HFFc6 (cell line): ENCODE results near the gene SLC24A5. TPM values are rescaled to one million over a fixed set of nuclear protein-coding genes. Genes with fewer than 3 reads are reported as not detected.

Experiments used
- DNase-seq: peaks from one replicate; pipeline ENCODE4 v3.0.0-alpha.2; 2018
- H3K27ac Mint-ChIP-seq: 2 replicates; pipeline ENCODE4 v1.8.0; 2020; ENCODE audit warnings: mild to moderate bottlenecking, mixed read lengths
- H3K27me3 Mint-ChIP-seq: 2 replicates; pipeline ENCODE4 v1.8.0; 2021; ENCODE audit warnings: mild to moderate bottlenecking, moderate library complexity, mixed read lengths; ENCODE audit not compliant: insufficient read depth
- H3K36me3 Mint-ChIP-seq: 2 replicates; pipeline ENCODE4 v1.8.0; 2021; ENCODE audit warnings: low read depth, mixed read lengths
- H3K4me1 Mint-ChIP-seq: 2 replicates; pipeline ENCODE4 v1.8.0; 2020; ENCODE audit warnings: low read depth, mixed read lengths
- H3K4me3 Mint-ChIP-seq: 2 replicates; pipeline ENCODE4 v1.8.0; 2020; ENCODE audit warnings: mild to moderate bottlenecking, moderate library complexity, mixed read lengths
- H3K9me3 Mint-ChIP-seq: 2 replicates; pipeline ENCODE4 v1.8.0; 2020; ENCODE audit warnings: mild to moderate bottlenecking, mixed read lengths
- total RNA-seq, 6 experiments: library from RNA; stranded (reverse); fragmentation: NEBNext Ultra II Directional; extraction: Animal tissue kit (Norgen Biotek cat#: 25700); gene quantifications; 2 replicates in 1 of 6; 3 replicates in 5 of 6; pipeline ENCODE4 v1.2.3, GENCODE V29; 2021
- TF ChIP-seq, protein P1 (sequence below): fragments of 200-600 bp; sonication (generic); IDR thresholded peaks from 2 replicates; pipeline ENCODE4 v1.5.0; 2021; ENCODE audit warnings: antibody characterized with exemption, mild to moderate bottlenecking

SLC24A5 gene
- total RNA-seq, 6 experiments from 2014 or later: not detected

DNA sequence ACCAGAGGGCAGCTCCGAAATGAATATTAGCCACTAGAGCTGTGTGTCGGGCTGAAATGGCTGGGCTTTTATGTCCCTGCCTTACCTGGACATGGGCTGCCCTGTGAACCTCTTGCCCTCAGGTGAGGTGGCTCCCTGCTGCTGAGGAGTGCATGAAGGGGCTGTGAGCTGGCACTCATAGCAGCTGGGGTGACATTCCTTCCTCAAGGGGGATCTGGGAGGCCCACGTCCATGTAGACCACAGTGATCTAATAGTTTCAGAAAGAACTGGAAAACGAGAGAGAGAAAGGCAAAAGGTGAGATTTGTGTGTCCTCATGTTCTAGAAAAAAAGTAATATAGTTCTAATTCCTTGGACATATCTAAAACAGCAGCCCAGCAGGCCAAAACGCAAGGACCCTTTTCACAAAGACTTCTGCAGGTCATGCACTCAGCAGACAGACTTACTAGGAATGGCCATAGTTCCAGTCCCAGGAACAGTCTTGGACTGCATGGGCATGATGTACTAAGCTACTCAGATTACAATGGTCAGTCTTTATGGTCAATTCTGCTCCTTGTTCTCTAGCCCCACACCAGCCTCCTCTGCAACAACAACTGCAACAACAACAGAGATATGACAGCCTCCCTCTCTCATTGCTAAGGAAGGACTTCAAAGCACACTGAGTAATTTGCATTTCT, 10.8 kb upstream of the SLC24A5 start:
- no peaks in the 10 kb centered on the region for H3K9me3 Mint-ChIP-seq
- TF ChIP-seq, protein P1, sequence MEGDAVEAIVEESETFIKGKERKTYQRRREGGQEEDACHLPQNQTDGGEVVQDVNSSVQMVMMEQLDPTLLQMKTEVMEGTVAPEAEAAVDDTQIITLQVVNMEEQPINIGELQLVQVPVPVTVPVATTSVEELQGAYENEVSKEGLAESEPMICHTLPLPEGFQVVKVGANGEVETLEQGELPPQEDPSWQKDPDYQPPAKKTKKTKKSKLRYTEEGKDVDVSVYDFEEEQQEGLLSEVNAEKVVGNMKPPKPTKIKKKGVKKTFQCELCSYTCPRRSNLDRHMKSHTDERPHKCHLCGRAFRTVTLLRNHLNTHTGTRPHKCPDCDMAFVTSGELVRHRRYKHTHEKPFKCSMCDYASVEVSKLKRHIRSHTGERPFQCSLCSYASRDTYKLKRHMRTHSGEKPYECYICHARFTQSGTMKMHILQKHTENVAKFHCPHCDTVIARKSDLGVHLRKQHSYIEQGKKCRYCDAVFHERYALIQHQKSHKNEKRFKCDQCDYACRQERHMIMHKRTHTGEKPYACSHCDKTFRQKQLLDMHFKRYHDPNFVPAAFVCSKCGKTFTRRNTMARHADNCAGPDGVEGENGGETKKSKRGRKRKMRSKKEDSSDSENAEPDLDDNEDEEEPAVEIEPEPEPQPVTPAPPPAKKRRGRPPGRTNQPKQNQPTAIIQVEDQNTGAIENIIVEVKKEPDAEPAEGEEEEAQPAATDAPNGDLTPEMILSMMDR: no peak
- peaks cover 23% of the 10 kb centered on the region for H3K27me3 Mint-ChIP-seq
- no peak overlapping the region for H3K27ac Mint-ChIP-seq
- H3K4me1 Mint-ChIP-seq: no peaks in the 10 kb centered on the region
- H3K4me3 Mint-ChIP-seq: no peak overlapping the region
- no peaks in the 10 kb centered on the region for H3K36me3 Mint-ChIP-seq
- DNase-seq: no peak

- Mint-ChIP-seq H3K4me3 (no peak overlapping the region), H3K27me3 (peaks cover 18% of the 10 kb centered on the region), H3K36me3 (no peaks in the 10 kb centered on the region), H3K9me3 (no peaks in the 10 kb centered on the region), H3K27ac (no peak overlapping the region), H3K4me1 (no peaks in the 10 kb centered on the region)
- TF ChIP-seq, protein P1: peak; percentile 65
- peak; percentile 21 for DNase-seq
Observed at GRCh38 chr15:48112242-48112641, 8.5 kb upstream of the SLC24A5 start.

DNA sequence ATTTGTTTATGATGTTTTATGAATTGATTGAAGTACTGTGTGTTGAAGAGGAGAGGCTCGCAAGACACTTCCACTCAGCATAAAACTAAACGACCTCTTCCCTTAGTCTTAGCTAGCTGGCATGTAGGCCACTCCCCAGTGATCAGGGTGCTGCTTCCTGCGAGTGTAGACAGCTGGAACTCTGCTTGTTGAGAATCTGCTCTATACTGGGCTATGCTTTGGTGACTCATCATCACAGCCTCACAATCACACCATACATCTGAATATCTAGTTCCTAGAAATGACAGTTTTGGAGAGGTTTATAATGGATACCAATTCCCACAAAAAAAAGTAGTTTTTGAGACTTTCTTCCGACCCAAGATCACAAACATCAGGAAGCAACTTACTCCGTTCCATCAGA, 1.5 kb upstream of the SLC24A5 start:
- TF ChIP-seq, protein P1: no peak
- peaks cover 14% of the 10 kb centered on the region for H3K27me3 Mint-ChIP-seq
- H3K4me1 Mint-ChIP-seq: peaks cover 6% of the 10 kb centered on the region; the same call in 1 of the 2 replicates
- H3K9me3 Mint-ChIP-seq: no peaks in the 10 kb centered on the region
- no peak overlapping the region for H3K4me3 Mint-ChIP-seq
- DNase-seq: no peak
- no peak overlapping the region for H3K27ac Mint-ChIP-seq
- H3K36me3 Mint-ChIP-seq: no peaks in the 10 kb centered on the region

DNA sequence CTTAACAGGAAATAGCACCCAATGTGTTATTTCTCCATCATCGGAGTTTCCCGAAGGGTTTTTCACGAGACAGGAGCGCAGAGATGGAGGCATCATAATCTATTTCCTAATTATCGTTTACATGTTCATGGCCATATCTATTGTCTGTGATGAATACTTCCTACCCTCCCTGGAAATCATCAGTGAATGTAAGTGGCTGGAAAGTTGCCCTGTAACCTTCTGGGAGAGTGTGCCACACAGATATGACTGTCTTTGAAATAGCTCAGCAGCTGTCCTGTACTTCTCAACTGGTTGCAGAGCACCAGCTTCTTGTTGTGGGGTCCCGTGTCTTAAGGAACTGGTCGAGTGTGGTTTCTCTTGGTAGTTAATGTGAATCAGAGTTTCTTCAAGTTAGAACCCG, 1.1 kb downstream of the SLC24A5 start:
- H3K36me3 Mint-ChIP-seq: no peaks in the 10 kb centered on the region

DNA sequence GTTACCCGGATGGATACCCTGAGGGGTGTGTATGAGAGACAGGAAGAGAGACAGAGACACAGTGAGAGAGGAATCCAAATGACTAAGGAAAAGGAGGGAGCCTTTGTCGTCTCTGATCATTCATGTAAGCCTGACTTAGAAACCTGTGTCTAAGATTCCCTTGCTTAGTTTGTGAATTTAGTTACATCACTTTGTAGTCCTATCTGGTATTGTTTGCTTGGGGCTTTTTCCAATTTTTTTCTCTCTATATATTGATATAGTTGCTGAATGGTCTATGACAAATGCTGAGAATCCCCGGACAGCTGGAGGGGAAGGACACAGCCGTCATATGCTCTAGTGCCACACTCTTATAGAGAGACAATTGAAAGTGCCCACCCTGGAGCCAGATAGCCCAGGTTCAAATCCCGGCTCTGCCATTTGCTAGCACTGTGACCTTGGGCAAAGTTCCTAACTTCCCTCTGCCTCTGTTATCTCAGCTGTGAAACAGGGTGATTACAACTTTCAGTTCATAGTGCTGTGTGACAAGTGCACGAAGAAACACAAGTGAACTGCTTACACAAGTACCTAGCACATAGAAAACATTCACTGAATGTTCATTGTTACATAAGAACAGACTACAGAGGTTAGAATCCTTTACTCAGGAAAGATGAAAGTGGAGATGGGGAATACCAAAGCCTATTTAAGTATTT, 6.0 kb downstream of the SLC24A5 start:
- DNase-seq: no peak
- H3K4me1 Mint-ChIP-seq: no peaks in the 10 kb centered on the region

More for the DNA sequence above, 1.1 kb downstream of the SLC24A5 start:
- H3K27ac Mint-ChIP-seq: no peak overlapping the region
- DNase-seq: no peak
- no peaks in the 10 kb centered on the region for H3K9me3 Mint-ChIP-seq
- TF ChIP-seq, protein P1: no peak
- peaks cover 6% of the 10 kb centered on the region; the same call in 1 of the 2 replicates for H3K4me1 Mint-ChIP-seq
- H3K27me3 Mint-ChIP-seq: peaks cover 14% of the 10 kb centered on the region
- no peak overlapping the region for H3K4me3 Mint-ChIP-seq

More for the DNA sequence above, 6.0 kb downstream of the SLC24A5 start:
- Mint-ChIP-seq H3K27ac (no peak overlapping the region), H3K4me3 (no peak overlapping the region), H3K36me3 (no peaks in the 10 kb centered on the region), H3K27me3 (peaks cover 8% of the 10 kb centered on the region), H3K9me3 (no peaks in the 10 kb centered on the region)
- TF ChIP-seq, protein P1: no peak
